ENCODE data around the gene DGKG.
A peak's percentile ranks its signal among the peaks of the same experiment; 100 is the strongest.

The DGKG gene

DNA sequence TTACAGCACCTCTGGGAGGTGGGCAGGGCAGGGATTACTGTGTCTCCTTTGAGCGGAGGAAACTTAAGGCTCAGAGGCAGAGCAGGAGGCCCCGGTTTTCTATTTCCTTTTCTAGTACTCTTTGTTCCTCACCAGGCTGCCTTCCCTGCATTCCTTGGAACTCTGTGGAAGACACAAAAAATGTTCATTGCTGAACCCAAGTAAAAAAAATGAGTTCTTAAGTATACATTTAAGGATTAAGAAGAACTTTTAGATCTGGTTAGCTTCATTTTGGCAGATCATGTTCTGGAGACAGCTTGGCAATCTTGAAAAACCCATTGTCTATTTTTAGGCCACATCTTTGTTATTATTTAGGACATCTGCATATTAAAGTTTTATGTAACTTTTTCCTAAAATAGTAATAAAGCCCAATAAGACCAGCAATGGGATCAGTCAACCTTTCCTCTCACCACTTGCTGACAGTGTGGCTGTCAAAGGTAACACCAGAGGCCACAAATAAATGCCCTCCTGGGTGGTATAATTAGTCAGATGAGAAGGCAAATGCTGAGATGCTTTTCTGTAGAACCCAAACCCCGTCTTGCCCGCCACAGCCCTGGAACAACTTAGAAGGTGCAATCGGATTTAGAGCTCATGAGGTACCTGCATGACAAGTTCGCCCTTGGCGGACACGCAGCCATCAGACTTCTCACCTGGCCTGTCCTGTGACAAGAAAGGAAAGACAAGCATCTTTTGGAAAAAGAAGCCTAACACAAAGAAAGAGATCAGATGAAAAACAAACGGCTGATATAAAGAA is 97.2 kb downstream of the DGKG start:
- TF ChIP-seq, protein P1, sequence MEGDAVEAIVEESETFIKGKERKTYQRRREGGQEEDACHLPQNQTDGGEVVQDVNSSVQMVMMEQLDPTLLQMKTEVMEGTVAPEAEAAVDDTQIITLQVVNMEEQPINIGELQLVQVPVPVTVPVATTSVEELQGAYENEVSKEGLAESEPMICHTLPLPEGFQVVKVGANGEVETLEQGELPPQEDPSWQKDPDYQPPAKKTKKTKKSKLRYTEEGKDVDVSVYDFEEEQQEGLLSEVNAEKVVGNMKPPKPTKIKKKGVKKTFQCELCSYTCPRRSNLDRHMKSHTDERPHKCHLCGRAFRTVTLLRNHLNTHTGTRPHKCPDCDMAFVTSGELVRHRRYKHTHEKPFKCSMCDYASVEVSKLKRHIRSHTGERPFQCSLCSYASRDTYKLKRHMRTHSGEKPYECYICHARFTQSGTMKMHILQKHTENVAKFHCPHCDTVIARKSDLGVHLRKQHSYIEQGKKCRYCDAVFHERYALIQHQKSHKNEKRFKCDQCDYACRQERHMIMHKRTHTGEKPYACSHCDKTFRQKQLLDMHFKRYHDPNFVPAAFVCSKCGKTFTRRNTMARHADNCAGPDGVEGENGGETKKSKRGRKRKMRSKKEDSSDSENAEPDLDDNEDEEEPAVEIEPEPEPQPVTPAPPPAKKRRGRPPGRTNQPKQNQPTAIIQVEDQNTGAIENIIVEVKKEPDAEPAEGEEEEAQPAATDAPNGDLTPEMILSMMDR (IDR thresholded peaks at IDR 0.05; ENCODE audit: borderline replicate concordance, control extremely low read depth, extremely low read depth, insufficient read depth, missing control alignments), result no peak
- in situ Hi-C loops (cut with MboI; ENCODE audit: low sequenced_read_pairs, unreplicated experiment), result no loop called here
- DNase-seq (ENCODE audit: low spot score), result no peak

DNA sequence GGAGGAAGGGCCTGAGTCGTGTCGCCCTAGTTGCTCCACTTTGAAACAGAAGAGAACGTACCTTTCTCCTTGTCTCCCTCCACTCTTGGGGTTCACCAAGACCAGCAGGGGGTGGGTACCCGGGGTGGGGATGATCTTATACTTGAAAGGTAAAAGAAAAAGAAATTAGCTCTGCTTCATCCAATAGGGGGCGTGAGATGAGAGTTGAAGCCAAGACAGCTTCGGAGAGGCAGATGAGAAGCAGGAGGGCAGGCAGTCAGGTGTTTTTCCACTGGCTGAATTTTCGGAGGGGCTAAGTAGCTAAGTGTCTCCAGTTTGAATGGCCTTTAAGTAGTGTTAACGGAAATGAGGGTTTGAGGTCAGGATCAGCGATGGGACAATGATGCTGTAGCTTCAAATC is 100.4 kb downstream of the DGKG start:
- in situ Hi-C loops (cut with MboI; ENCODE audit: low sequenced_read_pairs, unreplicated experiment), result no loop called here
- TF ChIP-seq, protein P1 (IDR thresholded peaks at IDR 0.05; ENCODE audit: borderline replicate concordance, control extremely low read depth, extremely low read depth, insufficient read depth, missing control alignments), result peak; percentile 25
- DNase-seq (ENCODE audit: low spot score), result peak; percentile 44

DNA sequence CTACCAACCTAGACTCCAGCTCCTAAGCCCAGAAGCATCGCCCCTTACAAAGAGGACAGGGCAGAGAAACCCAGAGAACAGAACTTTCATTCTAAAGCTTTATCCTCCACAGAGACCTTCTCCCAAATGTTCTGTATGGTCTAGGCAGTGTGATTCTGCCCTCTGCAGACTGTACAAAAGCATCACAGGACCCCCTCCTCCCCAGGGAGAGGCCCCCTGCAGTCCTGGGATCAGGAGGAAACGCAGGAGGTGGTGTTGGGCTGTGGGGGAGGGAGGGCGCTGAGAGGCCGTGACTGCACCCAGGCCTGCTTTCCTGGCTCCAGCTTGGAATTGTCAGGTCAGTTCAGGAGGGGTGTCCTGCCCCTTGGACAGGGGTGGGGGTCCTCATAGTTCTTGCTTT is 101.3 kb downstream of the DGKG start:
- TF ChIP-seq, protein P1 (IDR thresholded peaks at IDR 0.05; ENCODE audit: borderline replicate concordance, control extremely low read depth, extremely low read depth, insufficient read depth, missing control alignments), result no peak
- no peak for DNase-seq (ENCODE audit: low spot score)
- in situ Hi-C loops (cut with MboI; ENCODE audit: low sequenced_read_pairs, unreplicated experiment), result no loop called here

DNA sequence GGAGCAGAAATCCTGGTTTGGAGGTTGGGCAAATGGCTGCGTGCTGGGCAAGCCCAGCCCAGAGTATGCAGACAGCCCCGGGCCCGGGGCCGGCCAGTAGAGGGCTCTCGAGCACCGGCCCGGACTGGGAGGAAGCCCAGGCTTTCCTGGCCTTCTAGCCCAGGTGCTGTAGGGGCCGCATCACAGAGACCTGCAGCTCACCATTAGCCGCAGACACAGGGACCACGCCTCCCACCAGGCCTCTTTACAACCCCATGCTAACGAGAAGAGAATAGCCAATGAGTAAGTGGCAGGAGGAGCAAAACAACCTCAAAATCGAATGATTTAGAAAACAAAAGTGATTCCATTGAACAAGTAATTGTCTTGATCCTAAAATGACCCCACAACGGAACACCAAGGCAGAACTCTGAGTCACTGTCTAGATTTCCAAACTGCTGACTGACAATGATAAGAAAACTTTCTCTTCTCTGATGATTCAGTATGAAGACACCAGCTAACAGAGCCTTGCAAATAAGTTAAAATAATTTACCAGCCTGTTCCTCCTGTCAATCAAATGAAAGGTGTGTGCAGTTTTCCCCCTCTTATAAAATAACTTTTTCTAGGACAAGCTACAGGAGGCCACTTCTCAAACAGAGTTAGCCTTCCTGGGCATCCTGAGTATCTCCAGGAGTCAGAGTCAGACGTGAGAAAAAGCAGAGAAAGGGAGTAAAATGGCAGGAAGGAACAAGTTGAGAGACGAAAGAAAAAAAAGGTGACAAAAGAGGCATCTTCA is 102.2 kb downstream of the DGKG start:
- DNase-seq (ENCODE audit: low spot score), result peak; percentile 88
- TF ChIP-seq, protein P1 (IDR thresholded peaks at IDR 0.05; ENCODE audit: borderline replicate concordance, control extremely low read depth, extremely low read depth, insufficient read depth, missing control alignments), result peak; percentile 93
- in situ Hi-C loops (cut with MboI; ENCODE audit: low sequenced_read_pairs, unreplicated experiment), result loop anchor here (5.0 kb wide), 1 partner anchor 278 kb away; no protein-coding TSS in a partner anchor

DNA sequence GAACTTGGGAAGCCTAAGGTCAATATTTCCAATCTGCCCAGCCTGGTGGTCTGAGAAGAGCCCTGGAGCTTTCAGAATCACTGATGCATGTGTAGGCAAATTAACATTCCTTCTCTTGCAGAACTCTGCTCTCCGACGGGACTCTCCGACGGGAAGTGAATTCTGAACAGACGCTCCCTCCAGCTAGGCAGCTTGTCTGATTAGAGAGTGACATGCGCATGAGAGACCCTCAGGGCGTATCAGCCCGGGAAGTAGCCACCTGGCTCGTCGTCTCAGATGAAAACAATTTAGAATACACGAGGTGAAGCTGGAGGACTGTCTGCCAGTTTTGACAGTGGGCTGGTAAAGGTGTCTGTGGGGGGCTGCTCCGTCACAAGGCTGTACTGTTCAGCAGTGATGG is 103.1 kb downstream of the DGKG start:
- no peak for DNase-seq (ENCODE audit: low spot score)
- TF ChIP-seq, protein P1 (IDR thresholded peaks at IDR 0.05; ENCODE audit: borderline replicate concordance, control extremely low read depth, extremely low read depth, insufficient read depth, missing control alignments), result no peak
- in situ Hi-C loops (cut with MboI; ENCODE audit: low sequenced_read_pairs, unreplicated experiment), result loop anchor here (5.0 kb wide), 1 partner anchor 278 kb away; no protein-coding TSS in a partner anchor

DNA sequence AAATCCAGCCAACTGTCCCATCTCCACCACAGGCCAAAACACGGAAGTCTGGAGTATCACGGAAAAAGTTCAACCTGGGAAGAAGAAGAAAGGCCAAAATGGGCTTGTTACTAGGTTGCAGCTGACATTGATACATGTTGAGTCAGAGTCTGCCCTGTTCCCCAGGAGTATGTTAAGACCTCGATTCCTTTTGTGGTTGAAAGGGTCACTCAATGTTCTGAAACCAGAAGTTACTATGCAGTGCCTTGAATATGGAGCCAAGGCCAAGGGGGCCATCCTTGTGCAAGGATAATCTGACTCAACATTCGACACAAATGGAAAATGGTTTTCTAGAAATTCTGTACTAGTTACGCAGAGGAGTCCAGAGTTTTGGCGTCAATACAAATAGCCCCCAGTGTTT is 104.2 kb downstream of the DGKG start:
- TF ChIP-seq, protein P1 (IDR thresholded peaks at IDR 0.05; ENCODE audit: borderline replicate concordance, control extremely low read depth, extremely low read depth, insufficient read depth, missing control alignments), result no peak
- DNase-seq (ENCODE audit: low spot score), result no peak
- in situ Hi-C loops (cut with MboI; ENCODE audit: low sequenced_read_pairs, unreplicated experiment), result loop anchor here (5.0 kb wide), 1 partner anchor 279 kb away; no protein-coding TSS in a partner anchor

All from GM13976 (cell line).